ENCODE data around the gene ADAM29.

DNA sequence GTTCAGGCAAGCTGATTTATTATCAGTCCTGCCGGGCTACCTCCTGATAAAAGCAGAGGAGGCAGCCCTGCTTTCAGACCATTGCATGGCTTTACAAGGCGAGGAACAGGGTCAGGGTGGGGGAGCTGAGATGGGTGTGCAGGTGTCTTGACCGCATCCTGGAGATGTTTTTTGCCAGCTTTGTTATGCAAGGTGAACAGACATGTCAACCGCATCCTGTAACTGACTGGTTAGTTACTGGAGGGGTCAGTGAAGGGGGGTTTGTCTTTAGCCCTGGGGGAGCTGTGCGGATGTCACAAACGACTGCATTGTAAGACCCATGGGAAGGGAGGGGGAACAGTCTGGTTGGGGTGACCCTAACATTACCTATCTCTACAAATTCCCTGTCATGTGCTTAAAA, 10.0 kb downstream of the ADAM29 start:
- TF ChIP-seq CTCF (IDR thresholded peaks at IDR 0.05 in 4 of 5, conservative IDR thresholded peaks at IDR 0.05 in 1 of 5) (no peak), POLR2A (IDR thresholded peaks at IDR 0.05) (no peak)

All from gastrocnemius medialis (tissue), 4 donors.